ENCODE data around the gene SPECC1. TPM values are rescaled to one million over a fixed set of nuclear protein-coding genes. Genes with fewer than 3 reads are reported as not detected.
A peak's percentile ranks its signal among the peaks of the same experiment; 100 is the strongest.

SPECC1 gene
- total RNA-seq, 1 donor from 2014 or later: 93.1 TPM

DNA sequence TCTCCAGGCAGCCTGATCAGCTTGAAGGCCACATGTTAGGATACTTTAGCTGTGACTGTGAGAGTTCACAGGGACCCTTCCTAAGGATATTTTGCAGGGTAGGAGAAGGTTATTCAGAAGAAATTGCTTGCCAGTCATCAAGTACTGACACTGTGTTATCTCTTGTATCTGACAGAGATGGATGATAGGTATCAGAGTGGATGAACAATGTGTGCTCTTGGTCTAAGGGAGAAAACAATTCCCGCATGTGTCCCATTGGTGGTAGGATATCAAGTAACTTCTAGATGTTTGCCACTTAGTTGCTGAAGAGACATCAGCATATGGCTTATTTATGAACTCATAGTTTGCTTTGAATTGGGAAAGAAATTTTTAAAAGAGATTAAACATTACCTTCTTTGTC lies 219.3 kb downstream of the SPECC1 start:
- Histone ChIP-seq H2AFZ (replicated peaks) (no peak overlapping the region), H3K36me3 (peaks cover 5% of the 10 kb centered on the region), H3K79me2 (ENCODE audit: low read depth) (peaks cover 3% of the 10 kb centered on the region), H3K9ac (no peak overlapping the region), H3K4me3 (no peak overlapping the region), H4K20me1 (ENCODE audit: low read depth) (no peaks in the 10 kb centered on the region), H3K4me2 (no peak overlapping the region), H3K27me3 (no peaks in the 10 kb centered on the region), H3F3A (ENCODE audit: low read depth) (no peaks in the 10 kb centered on the region), H3K9me3 (ENCODE audit: low read depth) (no peaks in the 10 kb centered on the region), H3K27ac (no peak overlapping the region), H3K4me1 (no peaks in the 10 kb centered on the region)
- DNase-seq (ENCODE audit: low spot score): no peak
- H3K27ac Mint-ChIP-seq: peak overlapping the region; percentile 81
- no peak overlapping the region for H3K4me3 Mint-ChIP-seq
- H3K9me3 Mint-ChIP-seq: no peaks in the 10 kb centered on the region
- H3K4me1 Mint-ChIP-seq: peaks cover 39% of the 10 kb centered on the region
- H3K36me3 Mint-ChIP-seq: peaks cover 36% of the 10 kb centered on the region
- peaks cover 8% of the 10 kb centered on the region for H3K27me3 Mint-ChIP-seq (ENCODE audit: insufficient read depth, low read depth)
- TF ChIP-seq, protein P1, sequence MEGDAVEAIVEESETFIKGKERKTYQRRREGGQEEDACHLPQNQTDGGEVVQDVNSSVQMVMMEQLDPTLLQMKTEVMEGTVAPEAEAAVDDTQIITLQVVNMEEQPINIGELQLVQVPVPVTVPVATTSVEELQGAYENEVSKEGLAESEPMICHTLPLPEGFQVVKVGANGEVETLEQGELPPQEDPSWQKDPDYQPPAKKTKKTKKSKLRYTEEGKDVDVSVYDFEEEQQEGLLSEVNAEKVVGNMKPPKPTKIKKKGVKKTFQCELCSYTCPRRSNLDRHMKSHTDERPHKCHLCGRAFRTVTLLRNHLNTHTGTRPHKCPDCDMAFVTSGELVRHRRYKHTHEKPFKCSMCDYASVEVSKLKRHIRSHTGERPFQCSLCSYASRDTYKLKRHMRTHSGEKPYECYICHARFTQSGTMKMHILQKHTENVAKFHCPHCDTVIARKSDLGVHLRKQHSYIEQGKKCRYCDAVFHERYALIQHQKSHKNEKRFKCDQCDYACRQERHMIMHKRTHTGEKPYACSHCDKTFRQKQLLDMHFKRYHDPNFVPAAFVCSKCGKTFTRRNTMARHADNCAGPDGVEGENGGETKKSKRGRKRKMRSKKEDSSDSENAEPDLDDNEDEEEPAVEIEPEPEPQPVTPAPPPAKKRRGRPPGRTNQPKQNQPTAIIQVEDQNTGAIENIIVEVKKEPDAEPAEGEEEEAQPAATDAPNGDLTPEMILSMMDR (IDR thresholded peaks at IDR 0.05): no peak
- TF ChIP-seq EZH2 (IDR thresholded peaks at IDR 0.05): no peak

DNA sequence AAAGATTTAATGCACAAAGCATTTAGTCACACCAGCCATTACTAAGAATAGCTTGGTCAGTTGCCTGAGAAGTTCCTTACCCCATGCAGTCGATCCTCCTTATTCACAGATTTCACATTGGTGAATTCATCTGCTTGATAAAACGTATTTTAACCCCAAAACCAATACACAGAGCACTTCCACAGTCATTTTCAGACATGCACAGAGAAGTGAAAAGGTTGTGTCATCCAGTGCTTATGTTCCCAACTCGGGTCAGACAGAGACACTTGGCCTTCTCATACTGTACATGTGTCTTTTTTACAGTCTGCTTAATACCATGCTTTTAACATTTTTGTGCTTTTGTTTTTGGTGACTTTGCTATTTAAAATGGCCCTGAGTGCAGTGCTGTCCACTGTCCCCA lies 219.7 kb downstream of the SPECC1 start:
- Histone ChIP-seq H3F3A (ENCODE audit: low read depth) (no peaks in the 10 kb centered on the region), H3K9ac (no peak overlapping the region), H3K9me3 (ENCODE audit: low read depth) (no peaks in the 10 kb centered on the region), H3K79me2 (ENCODE audit: low read depth) (no peaks in the 10 kb centered on the region), H3K4me3 (no peak overlapping the region), H3K4me2 (no peak overlapping the region), H3K27me3 (no peaks in the 10 kb centered on the region), H3K27ac (no peak overlapping the region), H2AFZ (replicated peaks) (no peak overlapping the region), H4K20me1 (ENCODE audit: low read depth) (no peaks in the 10 kb centered on the region), H3K4me1 (no peaks in the 10 kb centered on the region), H3K36me3 (peaks cover 5% of the 10 kb centered on the region)
- H3K36me3 Mint-ChIP-seq: peaks cover 34% of the 10 kb centered on the region
- H3K4me1 Mint-ChIP-seq: peaks cover 36% of the 10 kb centered on the region
- no peaks in the 10 kb centered on the region for H3K9me3 Mint-ChIP-seq
- no peak overlapping the region for H3K27ac Mint-ChIP-seq
- TF ChIP-seq, protein P1 (IDR thresholded peaks at IDR 0.05): no peak
- TF ChIP-seq EZH2 (IDR thresholded peaks at IDR 0.05) (no peak), EZH2phosphoT487 (IDR thresholded peaks at IDR 0.05) (no peak)
- H3K4me3 Mint-ChIP-seq: no peak overlapping the region
- H3K27me3 Mint-ChIP-seq (ENCODE audit: insufficient read depth, low read depth): peaks cover 8% of the 10 kb centered on the region
- no peak for DNase-seq (ENCODE audit: low spot score)

DNA sequence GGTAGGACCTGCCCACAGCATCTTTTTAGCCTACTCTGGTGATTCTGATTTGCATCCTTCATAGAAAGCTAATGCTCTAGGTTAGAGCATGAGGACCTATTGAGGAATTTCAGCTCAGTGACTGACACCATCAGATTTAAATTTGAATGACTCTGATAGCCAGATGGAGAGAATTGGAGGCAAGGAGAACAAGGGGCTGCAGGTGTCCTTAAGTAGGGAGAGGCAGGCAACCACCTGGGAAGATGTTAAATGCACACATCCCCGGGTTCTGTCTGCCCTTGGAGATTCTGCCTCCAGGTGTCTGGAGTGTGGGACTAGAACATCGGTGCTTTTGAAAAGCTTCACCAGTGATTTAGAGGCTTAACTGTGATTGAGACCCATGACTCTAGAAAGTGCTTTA lies 221.8 kb downstream of the SPECC1 start:
- no peaks in the 10 kb centered on the region for H3K4me1 ChIP-seq
- Mint-ChIP-seq H3K4me3 (no peak overlapping the region), H3K27me3 (ENCODE audit: insufficient read depth, low read depth) (peaks cover 13% of the 10 kb centered on the region), H3K36me3 (peaks cover 43% of the 10 kb centered on the region), H3K9me3 (no peaks in the 10 kb centered on the region), H3K27ac (no peak overlapping the region), H3K4me1 (peaks cover 33% of the 10 kb centered on the region)
- H4K20me1 ChIP-seq (ENCODE audit: low read depth): no peaks in the 10 kb centered on the region
- H3K27ac ChIP-seq: no peak overlapping the region
- H3K9me3 ChIP-seq (ENCODE audit: low read depth): no peaks in the 10 kb centered on the region
- H3K79me2 ChIP-seq (ENCODE audit: low read depth): no peaks in the 10 kb centered on the region
- DNase-seq (ENCODE audit: low spot score): no peak
- H2AFZ ChIP-seq (replicated peaks): no peak overlapping the region
- no peak overlapping the region for H3K4me2 ChIP-seq
- no peak for TF ChIP-seq EZH2phosphoT487 (IDR thresholded peaks at IDR 0.05)
- TF ChIP-seq, protein P1 (IDR thresholded peaks at IDR 0.05): no peak
- no peak for TF ChIP-seq EZH2 (IDR thresholded peaks at IDR 0.05)
- no peak overlapping the region for H3K4me3 ChIP-seq
- H3K9ac ChIP-seq: no peak overlapping the region
- H3K27me3 ChIP-seq: no peaks in the 10 kb centered on the region
- H3F3A ChIP-seq (ENCODE audit: low read depth): no peaks in the 10 kb centered on the region
- H3K36me3 ChIP-seq: peaks cover 5% of the 10 kb centered on the region
